Kidney (tissue), 14 donors: ENCODE data around the gene ZFPM1. TPM values are rescaled to one million over a fixed set of nuclear protein-coding genes. Genes with fewer than 3 reads are reported as not detected.

Source experiments
- DNase-seq, 5 donors: peaks; one replicate each; pipeline ENCODE4 v3.0.0-alpha.2; 2013 to 2020
- FAIRE-seq: peaks from 2 replicates; lab custom pipeline; 2012; peaks lifted over from hg19 to GRCh38; lab: Jason Lieb, UNC
- H3K27ac ChIP-seq, 2 donors: one replicate each; pipeline ENCODE4 v1.7.0; 2013; ENCODE audit warnings: low read depth in 2 of 2, low read length in 2 of 2, inconsistent platforms in 1 of 2
- H3K27me3 ChIP-seq: one replicate; pipeline ENCODE4 v1.7.1; 2013; ENCODE audit warnings: low read length, inconsistent platforms; ENCODE audit not compliant: control insufficient read depth, insufficient read depth
- H3K36me3 ChIP-seq, 3 donors: one replicate each; pipeline versions ENCODE4 v1.7.0 to v1.7.1; 2013; ENCODE audit warnings: low read length in 3 of 3, control low read depth in 1 of 3, inconsistent platforms in 1 of 3; ENCODE audit not compliant: insufficient read depth in 3 of 3, control insufficient read depth in 2 of 3
- H3K4me1 ChIP-seq, 3 donors: one replicate each; pipeline versions ENCODE4 v1.7.0 to v1.7.1; 2013; ENCODE audit warnings: low read length in 3 of 3, inconsistent platforms in 1 of 3, low read depth in 1 of 3; ENCODE audit not compliant: control insufficient read depth in 2 of 3, insufficient read depth in 2 of 3
- H3K4me3 ChIP-seq, 3 donors: one replicate each; pipeline versions ENCODE4 v1.7.0 to v1.8.1; 2013; ENCODE audit warnings: low read length in 3 of 3, control low read depth in 1 of 3, inconsistent platforms in 1 of 3
- H3K9ac ChIP-seq, 3 donors: one replicate each; pipeline versions ENCODE4 v1.7.0 to v1.7.1; 2013; ENCODE audit warnings: low read length in 3 of 3, control low read depth in 1 of 3, inconsistent platforms in 1 of 3
- H3K9me3 ChIP-seq, 3 donors: one replicate each; pipeline versions ENCODE4 v1.7.0 to v1.7.1; 2013; ENCODE audit warnings: low read length in 3 of 3, control low read depth in 1 of 3, inconsistent platforms in 1 of 3; ENCODE audit not compliant: control insufficient read depth in 2 of 3, insufficient read depth in 1 of 3
- CTCF ChIP-seq: IDR thresholded peaks from 3 replicates; pipeline ENCODE4 v1.5.1; 2012; ENCODE audit warnings: mild to moderate bottlenecking, moderate library complexity, borderline replicate concordance; ENCODE audit not compliant: insufficient read depth; ENCODE audit errors: extremely low read depth
- intact Hi-C: fragments of 100-400 bp; cut with DNase I; formaldehyde crosslinking; loops from one replicate; pipeline ENCODE4 v1.11.1; 2022
- polyA plus RNA-seq: library from polyadenylated mRNA; stranded (reverse); fragments of 350-450 nt; fragmentation: Illumina TruSeq; extraction: RNeasy Lipid Tissue Mini Kit (QIAGEN cat#74804); gene quantifications from one replicate; pipeline ENCODE4 v1.2.3, GENCODE V29; 2014; ENCODE audit warnings: low read depth, low replicate concordance; ENCODE audit not compliant: insufficient read depth
- total RNA-seq: library from RNA; stranded (reverse); fragmentation: NEBNext Ultra II Directional; extraction: Animal tissue kit (Norgen Biotek cat#: 25700); gene quantifications from one replicate; pipeline ENCODE4 v1.2.1, GENCODE V29; 2021
- donor health status: control.
- donor health status: control.
- donor health status: control.
- donor health status: control.
- donor health status: control.
- donor health status: DM: yes; HTN: yes; CAD: no.
- donor health status: Normal renal cell carcinoma (clear cell type).

The ZFPM1 gene
- total and polyA plus RNA-seq, 2 donors from 2014 or later = 1.9 to 9.2 TPM

- H3K27me3 ChIP-seq = no peaks in the 10 kb centered on the region
- H3K36me3 ChIP-seq = no peaks in the 10 kb centered on the region
- intact Hi-C loops = no loop called here
- H3K27ac ChIP-seq = no peak overlapping the region
- FAIRE-seq (no peak), DNase-seq (no peak)
- H3K9me3 ChIP-seq = peaks cover 0 to 4% (median 0%) of the 10 kb centered on the region in 3 donors
- TF ChIP-seq CTCF = no peak
- no peaks in the 10 kb centered on the region for H3K4me1 ChIP-seq
- no peak overlapping the region for H3K9ac ChIP-seq
- no peak overlapping the region for H3K4me3 ChIP-seq
These were observed 92.7 kb downstream of the ZFPM1 start for GRCh38 chr16:88545781-88546180.

DNA sequence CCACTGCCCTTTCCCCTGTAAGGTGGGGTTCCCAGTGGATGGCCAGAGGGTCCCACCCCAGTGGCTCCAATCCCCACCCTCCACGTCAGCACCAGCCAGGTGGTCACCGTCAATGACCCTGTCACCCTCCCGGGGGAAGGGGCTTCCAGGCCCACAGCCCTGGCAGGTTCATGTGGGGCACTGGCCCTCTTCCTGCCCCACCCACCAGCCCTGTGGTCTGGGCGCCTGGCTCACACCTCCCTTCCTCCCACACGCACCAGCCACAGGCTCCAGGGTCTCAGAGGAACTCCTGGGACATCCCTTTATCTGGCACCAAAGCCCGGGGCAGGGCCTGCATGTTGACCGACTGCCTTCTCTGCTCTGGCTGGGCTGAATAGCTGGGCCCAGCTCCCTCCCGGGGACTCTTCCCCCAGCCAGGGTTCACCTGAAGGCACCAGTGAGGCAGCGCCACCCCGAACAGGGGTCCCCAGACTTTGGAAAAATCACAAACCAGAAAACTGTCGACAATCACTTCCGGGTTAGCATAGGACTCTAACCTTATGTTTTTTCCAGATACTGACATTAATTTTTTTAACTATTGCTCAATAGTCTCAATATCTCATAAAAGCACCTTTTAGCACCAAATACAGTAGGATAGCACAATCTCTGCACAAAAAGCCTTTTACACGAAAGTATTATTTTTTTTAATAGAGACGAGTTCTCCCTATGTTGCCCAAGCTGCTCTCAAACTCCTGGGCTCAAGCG lies 95.2 kb downstream of the ZFPM1 start:
- H3K9me3 ChIP-seq = peaks cover 0 to 4% (median 0%) of the 10 kb centered on the region in 3 donors
- H3K4me1 ChIP-seq = no peaks in the 10 kb centered on the region
- H3K27ac ChIP-seq = no peak overlapping the region
- FAIRE-seq (no peak), DNase-seq (peak in 1 of 5 donors; percentile 33)
- no peaks in the 10 kb centered on the region for H3K27me3 ChIP-seq
- no peaks in the 10 kb centered on the region for H3K36me3 ChIP-seq
- H3K4me3 ChIP-seq = no peak overlapping the region
- intact Hi-C loops = no loop called here
- no peak for TF ChIP-seq CTCF
- H3K9ac ChIP-seq = no peak overlapping the region

GRCh38 chr16:88548985-88549384 lies 95.9 kb downstream of the ZFPM1 start:
- DNase-seq = no peak
- Histone ChIP-seq H3K27ac (no peak overlapping the region), H3K27me3 (no peaks in the 10 kb centered on the region), H3K9me3 (no peaks in the 10 kb centered on the region), H3K36me3 (no peaks in the 10 kb centered on the region), H3K9ac (no peak overlapping the region), H3K4me1 (no peaks in the 10 kb centered on the region), H3K4me3 (no peak overlapping the region)
- no peak for TF ChIP-seq CTCF
- no peak for FAIRE-seq
- intact Hi-C loops = no loop called here
